GM12878 (cell line): Measurements from ENCODE around the gene ANAPC4. TPM values are rescaled to one million over a fixed set of nuclear protein-coding genes. Genes with fewer than 3 reads are reported as not detected.

Experiments used
- ATAC-seq: fragments of 200-7000 bp; cut with Tn5 transposase; 3 replicates; pipeline ENCODE4 v1.9.1; 2020; ENCODE audit warnings: mild to moderate bottlenecking, moderate library complexity
- BruUV-seq: library from RNA; stranded (reverse); fragments of 400-500 nt; replicated peaks from 2 replicates; lab custom pipeline; 2021; lab: Mats Ljungman, UMichigan
- CTCF ChIA-PET: fragments of 300-600 bp; sonication (Branson Sonifier 250); formaldehyde crosslinking; extraction: SDS; loops from one replicate; lab custom pipeline; 2021; ENCODE audit warnings: inconsistent platforms; lab: Yijun Ruan, JAX
- POLR2A ChIA-PET: fragments of 350-600 bp; formaldehyde crosslinking; extraction: SDS; loops from one replicate; lab custom pipeline; 2021; ENCODE audit warnings: inconsistent platforms; lab: Charles Lee
- RAD21 ChIA-PET: fragments of 300-600 bp; sonication (Branson Sonifier 250); formaldehyde crosslinking; loops from one replicate; lab custom pipeline; 2023; ENCODE audit warnings: antibody characterized with exemption; ENCODE audit not compliant: unreplicated experiment; lab: Charles Lee
- SMC1A ChIA-PET: fragments of 300-600 bp; sonication (Branson Sonifier 250); formaldehyde crosslinking; loops from one replicate; lab custom pipeline; 2023; ENCODE audit not compliant: unreplicated experiment, uncharacterized antibody; lab: Charles Lee
- DNase-seq: peaks from one replicate; pipeline ENCODE4 v3.0.0-alpha.2; 2011; ENCODE audit warnings: low read depth, low spot score
- FAIRE-seq: peaks from 3 replicates; lab custom pipeline; 2011; peaks lifted over from hg19 to GRCh38; lab: Jason Lieb, UNC
- H2AFZ ChIP-seq: 2 replicates; pipeline ENCODE4 v1.6.0; 2011; ENCODE audit warnings: low read depth, low read length, control low read depth; ENCODE audit not compliant: control insufficient read depth
- H3K27ac ChIP-seq: 2 replicates; pipeline ENCODE4 v1.5.1; 2011; ENCODE audit warnings: control low read depth; ENCODE audit not compliant: control insufficient read depth, insufficient read depth
- H3K27me3 ChIP-seq, 2 experiments: replicated peaks in 1 of 2; 2 replicates each; pipeline versions ENCODE4 v1.6.0 to v1.6.1; 2011; ENCODE audit warnings: low read length in 1 of 2; ENCODE audit not compliant: control insufficient read depth in 2 of 2, insufficient read depth in 2 of 2
- H3K36me3 ChIP-seq, 2 experiments: 2 replicates each; pipeline ENCODE4 v1.5.1; 2011; ENCODE audit warnings: low read length in 1 of 2; ENCODE audit not compliant: control insufficient read depth in 2 of 2, insufficient read depth in 2 of 2
- H3K4me1 ChIP-seq: 2 replicates; pipeline ENCODE4 v1.6.1; 2011; ENCODE audit warnings: mild to moderate bottlenecking, low read length, moderate library complexity, mixed read lengths; ENCODE audit not compliant: control insufficient read depth, insufficient read depth
- H3K4me2 ChIP-seq: 2 replicates; pipeline ENCODE4 v1.6.0; 2011; ENCODE audit warnings: control low read depth; ENCODE audit not compliant: control insufficient read depth, insufficient read depth
- H3K4me3 ChIP-seq: fragments of 200-600 bp; sonication (generic); 2 replicates; pipeline ENCODE4 v1.5.1; 2016
- H3K79me2 ChIP-seq: 2 replicates; pipeline ENCODE4 v1.6.0; 2011; ENCODE audit warnings: low read length; ENCODE audit not compliant: control insufficient read depth, insufficient read depth
- H3K9ac ChIP-seq: 2 replicates; pipeline ENCODE4 v1.8.0; 2011; ENCODE audit warnings: low read length, control low read depth, mixed read lengths; ENCODE audit not compliant: control insufficient read depth, insufficient read depth
- H3K9me3 ChIP-seq: replicated peaks from 3 replicates; pipeline ENCODE4 v1.5.1; 2011; ENCODE audit warnings: mild to moderate bottlenecking, low read length; ENCODE audit not compliant: control insufficient read depth, insufficient read depth
- H4K20me1 ChIP-seq: 2 replicates; pipeline ENCODE4 v1.6.0; 2011; ENCODE audit not compliant: control insufficient read depth, insufficient read depth
- BMI1 ChIP-seq: fragments of 450-650 bp; IDR thresholded peaks from 2 replicates; pipeline ENCODE4 v1.6.1; 2016; ENCODE audit warnings: mild to moderate bottlenecking, moderate library complexity, borderline replicate concordance
- CHD2 ChIP-seq: IDR thresholded peaks from 2 replicates; pipeline ENCODE4 v1.6.1; 2011; ENCODE audit warnings: low read depth, low read length, improper control_type of control experiment, borderline replicate concordance
- CHD4 ChIP-seq: fragments of 200-600 bp; sonication (generic); IDR thresholded peaks from 2 replicates; pipeline ENCODE4 v1.6.1; 2016; ENCODE audit warnings: mild to moderate bottlenecking
- DPF2 ChIP-seq: fragments of 450-650 bp; IDR thresholded peaks from 2 replicates; pipeline ENCODE4 v1.6.1; 2017; ENCODE audit warnings: mild to moderate bottlenecking
- EGR1 ChIP-seq, 2 experiments: IDR thresholded peaks; 1 replicate in 1 of 2; 2 replicates in 1 of 2; pipeline ENCODE4 v1.6.1; 2011 to 2012; ENCODE audit warnings: low read depth in 2 of 2, low read length in 2 of 2, borderline replicate concordance in 1 of 2, mild to moderate bottlenecking in 1 of 2, moderate library complexity in 1 of 2
- ETV6 ChIP-seq, 2 experiments: fragments of 450-650 bp in 1 of 2; IDR thresholded peaks in 1 of 2; conservative IDR thresholded peaks in 1 of 2; 2 replicates each; pipeline ENCODE4 v1.6.1; 2014; ENCODE audit warnings: antibody characterized with exemption in 1 of 2, borderline replicate concordance in 1 of 2, low read depth in 1 of 2, mild to moderate bottlenecking in 1 of 2, moderate library complexity in 1 of 2
- FOS ChIP-seq: IDR thresholded peaks from 3 replicates; pipeline ENCODE4 v1.6.1; 2011; ENCODE audit warnings: borderline replicate concordance; ENCODE audit not compliant: insufficient read length; ENCODE audit errors: extremely low read depth
- MEF2B ChIP-seq: fragments of 450-650 bp; IDR thresholded peaks from 2 replicates; pipeline ENCODE4 v1.6.1; 2018; ENCODE audit warnings: mild to moderate bottlenecking, moderate library complexity; ENCODE audit not compliant: partially characterized antibody, poor library complexity, severe bottlenecking
- NBN ChIP-seq: fragments of 450-650 bp; IDR thresholded peaks from 2 replicates; pipeline ENCODE4 v1.6.1; 2016
- NFYA ChIP-seq: IDR thresholded peaks from 2 replicates; pipeline ENCODE4 v1.6.1; 2011; ENCODE audit warnings: low read depth, mild to moderate bottlenecking, low read length, improper control_type of control experiment, borderline replicate concordance
- NRF1 ChIP-seq: conservative IDR thresholded peaks from 2 replicates; pipeline ENCODE4 v1.6.1; 2011; ENCODE audit warnings: mild to moderate bottlenecking, low read depth, low read length, improper control_type of control experiment
- RCOR1 ChIP-seq: conservative IDR thresholded peaks from 2 replicates; pipeline ENCODE4 v1.6.1; 2012; ENCODE audit warnings: low read depth, low read length, improper control_type of control experiment
- SP1 ChIP-seq: IDR thresholded peaks from one replicate; pipeline ENCODE4 v1.6.1; 2011; ENCODE audit warnings: low read depth, low read length
- TAF1 ChIP-seq: IDR thresholded peaks from 2 replicates; pipeline ENCODE4 v1.6.1; 2011; ENCODE audit warnings: mild to moderate bottlenecking, low read depth, low read length, borderline replicate concordance
- TCF12 ChIP-seq: IDR thresholded peaks from 2 replicates; pipeline ENCODE4 v1.6.1; 2011; ENCODE audit warnings: low read depth, mild to moderate bottlenecking, low read length
- ZNF24 ChIP-seq: fragments of 450-650 bp; IDR thresholded peaks from 2 replicates; pipeline ENCODE4 v1.6.1; 2017; ENCODE audit warnings: antibody characterized with exemption, mild to moderate bottlenecking
- ZNF274 ChIP-seq: IDR thresholded peaks from one replicate; pipeline ENCODE4 v1.8.0; 2011; ENCODE audit not compliant: insufficient read length, insufficient read depth
- WGBS: methylation state at CpG from one replicate; pipeline ENCODE4 v1.1.6; 2016; ENCODE audit warnings: low lambda C conversion rate; ENCODE audit not compliant: insufficient replicate concordance, insufficient coverage; ENCODE audit errors: missing lambda C conversion rate; 5-methylcytosine and 5-hydroxymethylcytosine counted together
- in situ Hi-C: fragments of 300-500 bp; cut with MboI; formaldehyde crosslinking; loops from 9 replicates; pipeline ENCODE4 v1.14.3; 2018; ENCODE audit warnings: mixed read lengths
- intact Hi-C: fragments of 100-400 bp; cut with micrococcal nuclease; formaldehyde crosslinking; loops from one replicate; pipeline ENCODE4 v1.14.2; 2022; ENCODE audit not compliant: unreplicated experiment
- polyA plus RNA-seq, 11 experiments: library from polyadenylated mRNA; depleted of rRNA in 4 of 11; unstranded in 6 of 11; stranded (reverse) in 5 of 11; fragments of >200 nt; fragmentation: Nextera tagmentation in 4 of 11; fragmentation: Illumina TruSeq in 1 of 11; extraction: Ambion mirVana in 4 of 11; extraction: Trizol in 1 of 11; gene quantifications; 1 replicate in 1 of 11; 2 replicates in 10 of 11; pipeline versions ENCODE4 v1.2.1 to v1.2.3, GENCODE V29; 2011 to 2016; ENCODE audit warnings: inconsistent platforms in 2 of 11, missing spikeins in 2 of 11, low read depth in 1 of 11
- total RNA-seq, 4 experiments: library from RNA; depleted of rRNA in 3 of 4; stranded (reverse); fragments of >200 nt in 3 of 4; fragmentation: Illumina TruSeq in 1 of 4; extraction: Trizol in 1 of 4; gene quantifications; 2 replicates each; pipeline versions ENCODE4 v1.2.1 to v1.2.3, GENCODE V29; 2013 to 2021
- TF ChIP-seq, protein P1 (sequence below): IDR thresholded peaks from 2 replicates; pipeline ENCODE4 v1.6.1; 2011; ENCODE audit warnings: borderline replicate concordance, low read depth, mild to moderate bottlenecking, moderate library complexity, mixed read lengths, low read length; ENCODE audit not compliant: insufficient read depth; ENCODE audit errors: extremely low read length
- TF ChIP-seq, protein P2 (sequence below): IDR thresholded peaks from 2 replicates; pipeline ENCODE4 v1.6.1; 2011; ENCODE audit warnings: low read depth, low read length, improper control_type of control experiment, borderline replicate concordance
- TF ChIP-seq, protein P3 (sequence below): fragments of 450-650 bp; formaldehyde crosslinking; IDR thresholded peaks from 2 replicates; pipeline ENCODE4 v1.4.0; 2020; ENCODE audit warnings: mild to moderate bottlenecking, moderate library complexity

Gene ANAPC4
- total and polyA plus RNA-seq, 10 of the 15 experiments (the other 5 are each of a cell fraction or from before 2014, with no cell fraction given), result 16.3 to 50.2 (median 29.9) TPM

DNA sequence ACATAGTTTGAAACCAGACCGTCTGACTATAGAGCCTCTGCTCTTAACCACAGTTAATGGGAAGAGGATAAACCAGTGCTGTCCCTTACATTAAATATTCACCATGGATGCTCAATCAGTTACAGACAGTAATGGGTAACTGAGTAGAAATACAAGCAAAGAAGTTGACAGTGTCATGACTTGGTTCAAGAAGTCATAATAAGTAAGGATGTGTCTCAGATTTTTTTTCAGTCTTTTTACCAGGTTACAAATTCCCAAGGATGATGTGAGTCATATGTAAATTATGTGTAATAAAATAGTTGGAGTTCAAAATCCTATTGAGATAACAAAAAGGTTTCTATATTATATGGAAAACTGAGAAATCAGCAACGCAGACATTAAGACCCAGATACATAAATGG, 33.4 kb upstream of the ANAPC4 start:
- ATAC-seq (no peak), FAIRE-seq (no peak), DNase-seq (no peak)
- RAD21 ChIA-PET, result no interaction called here
- in situ Hi-C loops, result no loop called here
- CTCF ChIA-PET, result no interaction called here
- Histone ChIP-seq H3K79me2 (no peaks in the 10 kb centered on the region), H3K9ac (no peak overlapping the region), H3K4me2 (no peak overlapping the region), H3K27ac (no peak overlapping the region), H2AFZ (no peak overlapping the region), H3K9me3 (no peaks in the 10 kb centered on the region)
- intact Hi-C loops, result no loop called here
- SMC1A ChIA-PET, result no interaction called here
- BruUV-seq, result no TSS peak
- TF ChIP-seq NBN, result no peak
- TF ChIP-seq RCOR1, result no peak
- no peak for TF ChIP-seq CHD2
- no peak for TF ChIP-seq TAF1
- TF ChIP-seq, protein P1, sequence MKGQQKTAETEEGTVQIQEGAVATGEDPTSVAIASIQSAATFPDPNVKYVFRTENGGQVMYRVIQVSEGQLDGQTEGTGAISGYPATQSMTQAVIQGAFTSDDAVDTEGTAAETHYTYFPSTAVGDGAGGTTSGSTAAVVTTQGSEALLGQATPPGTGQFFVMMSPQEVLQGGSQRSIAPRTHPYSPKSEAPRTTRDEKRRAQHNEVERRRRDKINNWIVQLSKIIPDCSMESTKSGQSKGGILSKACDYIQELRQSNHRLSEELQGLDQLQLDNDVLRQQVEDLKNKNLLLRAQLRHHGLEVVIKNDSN, result no peak
- TF ChIP-seq DPF2, result no peak
- no peak for TF ChIP-seq FOS
- no peak for TF ChIP-seq ETV6 (conservative IDR thresholded peaks at IDR 0.05 in 1 of 2, IDR thresholded peaks at IDR 0.05 in 1 of 2; ENCODE audit: borderline replicate concordance in 1 of 2, low read depth in 1 of 2)
- TF ChIP-seq CHD4, result no peak
- no peak for TF ChIP-seq TCF12
- no peak for TF ChIP-seq ZNF274
- TF ChIP-seq EGR1 (IDR thresholded peaks at IDR 0.05; ENCODE audit: borderline replicate concordance in 1 of 2, low read depth in 2 of 2, low read length in 2 of 2), result no peak
- TF ChIP-seq, protein P2, sequence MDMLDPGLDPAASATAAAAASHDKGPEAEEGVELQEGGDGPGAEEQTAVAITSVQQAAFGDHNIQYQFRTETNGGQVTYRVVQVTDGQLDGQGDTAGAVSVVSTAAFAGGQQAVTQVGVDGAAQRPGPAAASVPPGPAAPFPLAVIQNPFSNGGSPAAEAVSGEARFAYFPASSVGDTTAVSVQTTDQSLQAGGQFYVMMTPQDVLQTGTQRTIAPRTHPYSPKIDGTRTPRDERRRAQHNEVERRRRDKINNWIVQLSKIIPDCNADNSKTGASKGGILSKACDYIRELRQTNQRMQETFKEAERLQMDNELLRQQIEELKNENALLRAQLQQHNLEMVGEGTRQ, result no peak
- TF ChIP-seq SP1, result no peak
- no peak for TF ChIP-seq MEF2B
- TF ChIP-seq, protein P3, sequence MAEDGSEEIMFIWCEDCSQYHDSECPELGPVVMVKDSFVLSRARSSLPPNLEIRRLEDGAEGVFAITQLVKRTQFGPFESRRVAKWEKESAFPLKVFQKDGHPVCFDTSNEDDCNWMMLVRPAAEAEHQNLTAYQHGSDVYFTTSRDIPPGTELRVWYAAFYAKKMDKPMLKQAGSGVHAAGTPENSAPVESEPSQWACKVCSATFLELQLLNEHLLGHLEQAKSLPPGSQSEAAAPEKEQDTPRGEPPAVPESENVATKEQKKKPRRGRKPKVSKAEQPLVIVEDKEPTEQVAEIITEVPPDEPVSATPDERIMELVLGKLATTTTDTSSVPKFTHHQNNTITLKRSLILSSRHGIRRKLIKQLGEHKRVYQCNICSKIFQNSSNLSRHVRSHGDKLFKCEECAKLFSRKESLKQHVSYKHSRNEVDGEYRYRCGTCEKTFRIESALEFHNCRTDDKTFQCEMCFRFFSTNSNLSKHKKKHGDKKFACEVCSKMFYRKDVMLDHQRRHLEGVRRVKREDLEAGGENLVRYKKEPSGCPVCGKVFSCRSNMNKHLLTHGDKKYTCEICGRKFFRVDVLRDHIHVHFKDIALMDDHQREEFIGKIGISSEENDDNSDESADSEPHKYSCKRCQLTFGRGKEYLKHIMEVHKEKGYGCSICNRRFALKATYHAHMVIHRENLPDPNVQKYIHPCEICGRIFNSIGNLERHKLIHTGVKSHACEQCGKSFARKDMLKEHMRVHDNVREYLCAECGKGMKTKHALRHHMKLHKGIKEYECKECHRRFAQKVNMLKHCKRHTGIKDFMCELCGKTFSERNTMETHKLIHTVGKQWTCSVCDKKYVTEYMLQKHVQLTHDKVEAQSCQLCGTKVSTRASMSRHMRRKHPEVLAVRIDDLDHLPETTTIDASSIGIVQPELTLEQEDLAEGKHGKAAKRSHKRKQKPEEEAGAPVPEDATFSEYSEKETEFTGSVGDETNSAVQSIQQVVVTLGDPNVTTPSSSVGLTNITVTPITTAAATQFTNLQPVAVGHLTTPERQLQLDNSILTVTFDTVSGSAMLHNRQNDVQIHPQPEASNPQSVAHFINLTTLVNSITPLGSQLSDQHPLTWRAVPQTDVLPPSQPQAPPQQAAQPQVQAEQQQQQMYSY (CRISPR knock-in tag), result no peak
- no peak for TF ChIP-seq NRF1
- TF ChIP-seq ZNF24, result no peak
- no peak for TF ChIP-seq BMI1
- TF ChIP-seq NFYA, result no peak
- TF ChIP-seq, all 136 proteins: peak for 0
- Histone ChIP-seq H3K27me3 (no peaks in the 10 kb centered on the region), H3K36me3 (peaks cover 0 to 2% of the 10 kb centered on the region in 2 experiments; a peak in 2 of 4 replicates), H3K4me1 (no peaks in the 10 kb centered on the region), H4K20me1 (no peaks in the 10 kb centered on the region), H3K4me3 (no peak overlapping the region)
- 96% methylated on average over 2 of the region's 2 CpGs for WGBS
- POLR2A ChIA-PET, result no interaction called here
